Activated T-helper 9 cell treated with anti-CD3 and anti-CD28 coated beads, Interleukin-2, amount 50 U/mL, for 16 hours (primary cell): ENCODE measurements around the gene LCOR.
A peak's percentile ranks its signal among the peaks of the same experiment; 100 is the strongest.

ENCODE experiments used
- DNase-seq: peaks from one replicate; pipeline ENCODE4 v3.0.0-alpha.2; 2020; ENCODE audit warnings: low read depth

LCOR gene

GRCh38 chr10:97012470-97012869, 180.4 kb downstream of the LCOR start:
- DNase-seq: no peak

- no peak for DNase-seq
Observed at GRCh38 chr10:97013568-97013967, 181.5 kb downstream of the LCOR start.

- no peak for DNase-seq
Observed at GRCh38 chr10:97013983-97014382, 181.9 kb downstream of the LCOR start.

GRCh38 chr10:97015240-97015639, 183.1 kb downstream of the LCOR start:
- no peak for DNase-seq

GRCh38 chr10:97016728-97017473, 184.8 kb downstream of the LCOR start:
- no peak for DNase-seq

- no peak for DNase-seq
Observed at GRCh38 chr10:97017474-97017903, 185.4 kb downstream of the LCOR start.

- no peak for DNase-seq
Observed at GRCh38 chr10:97018251-97019212, 186.4 kb downstream of the LCOR start.

- DNase-seq: no peak
Observed at GRCh38 chr10:97019213-97019844, 187.2 kb downstream of the LCOR start.

- DNase-seq: no peak
Observed at GRCh38 chr10:97020452-97021400, 188.6 kb downstream of the LCOR start.

GRCh38 chr10:97022616-97023015, 190.5 kb downstream of the LCOR start:
- no peak for DNase-seq

GRCh38 chr10:97023401-97024167, 191.5 kb downstream of the LCOR start:
- DNase-seq: no peak

- DNase-seq: no peak
Observed at GRCh38 chr10:97024168-97025073, 192.3 kb downstream of the LCOR start.

- DNase-seq: peak; percentile 13
Observed at GRCh38 chr10:97025613-97026242, 193.6 kb downstream of the LCOR start.

- no peak for DNase-seq
Observed at GRCh38 chr10:97028126-97028831, 196.2 kb downstream of the LCOR start.

GRCh38 chr10:97028832-97029178, 196.7 kb downstream of the LCOR start:
- no peak for DNase-seq

GRCh38 chr10:97029271-97029670, 197.2 kb downstream of the LCOR start:
- no peak for DNase-seq

- no peak for DNase-seq
Observed at GRCh38 chr10:97030894-97031293, 198.8 kb downstream of the LCOR start.

GRCh38 chr10:97031459-97031858, 199.4 kb downstream of the LCOR start:
- DNase-seq: no peak

GRCh38 chr10:97032624-97033023, 200.5 kb downstream of the LCOR start:
- DNase-seq: no peak
